Stimulated activated CD8-positive, alpha-beta memory T cell treated with anti-CD3 and anti-CD28 coated beads, Interleukin-12 subunit alpha, Interleukin-12 subunit beta, amount 100 ng/mL, for 24 hours (primary cell): ENCODE measurements around the gene ANTXR1.
"Not testable (repeated sequence)": the region's sequence is repeated elsewhere in the genome, so short reads cannot be mapped to it uniquely, and the experiment has no call there.

ENCODE experiments used
- DNase-seq: peaks from one replicate; pipeline ENCODE4 v3.0.0-alpha.2; 2020; ENCODE audit errors: extremely low read depth

Gene ANTXR1

DNA sequence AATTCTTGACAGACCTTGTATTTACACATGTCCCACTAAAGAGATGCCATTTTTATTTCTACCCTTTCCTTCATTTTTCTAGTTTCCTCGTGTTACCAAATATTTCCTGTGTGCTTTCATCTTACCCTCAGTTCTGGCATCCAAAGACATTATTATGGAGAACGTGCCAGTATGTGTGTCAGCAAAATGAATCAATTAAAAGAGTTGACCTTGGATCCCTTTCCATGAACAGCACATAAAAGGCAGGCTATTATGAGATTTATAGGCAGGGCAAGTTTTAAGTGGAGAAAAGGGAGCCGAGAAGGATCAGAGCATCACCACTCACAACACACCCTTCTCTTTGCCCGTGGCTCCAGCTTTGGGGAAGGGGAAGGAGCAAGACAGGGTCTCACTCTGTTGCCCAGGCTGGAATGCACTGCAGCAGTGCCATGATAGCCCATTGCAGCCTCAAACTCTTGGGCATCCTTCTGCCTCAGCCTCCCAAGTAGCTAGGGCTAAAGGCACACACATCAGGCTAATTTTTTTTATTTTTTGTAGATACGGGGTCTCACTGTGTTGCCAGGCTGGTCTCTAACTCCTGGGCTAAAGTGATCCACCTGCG lies 224.2 kb downstream of the ANTXR1 start:
- no peak for DNase-seq

DNA sequence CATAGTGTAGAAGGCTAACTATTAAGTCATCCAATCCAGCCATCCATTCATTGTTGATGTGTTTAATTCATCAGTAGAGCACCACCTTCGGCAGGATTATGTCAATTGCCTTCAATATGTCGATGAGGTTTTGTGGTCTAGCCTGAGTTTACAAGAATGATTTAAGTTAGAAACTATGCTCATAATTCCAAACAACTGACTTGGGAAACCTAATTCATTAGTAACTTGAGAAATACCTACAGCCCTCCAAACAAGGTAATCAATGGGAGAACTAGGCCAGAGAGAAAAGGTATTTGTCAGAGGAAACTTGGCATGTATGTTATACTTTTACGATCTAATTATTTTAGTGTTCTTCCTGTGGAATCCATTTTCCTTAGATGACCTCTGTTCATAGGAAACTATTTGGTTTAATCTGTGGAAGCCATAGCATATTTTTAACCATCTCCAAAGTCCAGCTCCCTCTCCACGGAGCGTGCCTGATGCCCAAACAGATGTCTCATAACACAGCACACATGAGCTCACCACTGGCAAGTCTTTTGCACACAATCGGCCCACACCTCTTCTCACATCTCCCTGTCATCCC lies 225.6 kb downstream of the ANTXR1 start:
- no peak for DNase-seq

DNA sequence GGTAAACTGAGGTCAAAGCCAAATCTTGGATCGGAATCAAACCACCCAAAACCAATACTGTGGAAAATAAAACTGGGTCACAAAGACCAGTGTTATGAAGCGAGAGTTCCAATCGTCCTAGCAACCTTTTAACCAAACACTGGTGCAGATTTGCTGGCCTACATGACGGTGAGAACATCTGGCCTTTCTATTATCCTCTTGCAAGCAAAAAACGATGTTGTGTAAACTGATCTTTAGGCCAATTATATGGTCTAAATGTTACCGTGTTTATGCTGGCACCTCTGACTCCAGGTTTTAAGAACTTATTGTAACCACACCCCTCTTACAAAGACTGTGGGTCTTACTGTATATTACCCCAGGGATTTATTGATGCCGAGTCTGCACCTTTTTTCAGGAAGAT lies 228.1 kb downstream of the ANTXR1 start:
- no peak for DNase-seq

DNA sequence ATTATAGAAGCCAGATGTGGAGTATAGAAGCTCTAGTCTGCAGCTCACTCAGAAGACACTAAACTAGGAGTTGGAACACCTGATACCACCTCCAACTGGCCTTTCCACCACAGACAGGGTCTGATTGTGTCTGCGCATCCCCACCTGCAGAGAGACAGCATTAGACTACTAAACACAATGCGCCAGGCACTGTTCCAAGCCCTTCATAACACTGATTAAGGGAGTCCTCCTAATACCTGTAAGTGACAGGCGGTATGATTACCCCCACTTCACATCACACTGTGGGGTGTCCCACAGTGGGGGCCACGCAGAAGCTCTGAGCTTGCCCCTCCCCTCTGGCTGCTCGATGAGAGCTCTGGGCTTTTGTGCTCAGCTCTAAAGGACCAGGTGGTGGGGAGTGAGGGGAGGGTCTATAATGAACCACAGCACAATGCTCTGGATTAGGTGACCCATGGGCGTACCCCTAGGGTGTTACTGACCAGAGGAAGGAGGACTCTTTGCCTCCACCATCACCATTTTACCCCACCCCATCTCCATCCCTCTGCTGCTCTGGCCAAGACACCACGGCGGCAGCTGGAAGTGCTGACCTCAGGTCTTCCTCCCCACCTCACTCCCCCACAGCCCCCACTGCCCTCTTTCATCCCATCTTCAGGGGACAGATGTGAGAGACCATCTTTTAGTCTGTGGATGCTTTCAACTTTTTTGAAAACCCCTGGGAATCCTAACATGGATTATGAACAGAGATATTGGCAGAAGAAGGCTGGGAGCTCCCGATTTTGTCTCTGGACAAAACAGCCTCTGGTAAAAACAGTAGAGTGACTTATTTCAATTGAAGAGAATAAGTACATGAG lies 228.9 kb downstream of the ANTXR1 start:
- no peak for DNase-seq

DNA sequence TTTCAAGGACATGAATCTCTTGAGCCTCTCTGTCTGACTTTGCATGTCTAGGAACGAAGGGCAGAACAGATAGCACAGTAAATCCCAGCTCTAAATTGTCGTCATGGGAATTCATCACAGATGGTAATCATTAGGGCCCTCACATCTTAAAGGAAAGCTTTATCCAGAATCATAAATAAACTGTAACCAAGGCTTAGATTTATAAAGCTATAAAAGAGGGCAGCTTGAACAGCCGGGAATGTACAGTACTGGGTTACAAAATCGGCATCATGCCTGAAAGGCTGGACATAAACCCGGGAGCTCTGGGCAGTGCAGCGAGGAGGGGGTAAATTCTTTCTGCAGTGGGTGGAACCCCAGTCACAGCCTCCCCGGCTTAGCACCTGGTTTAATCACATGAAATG lies 229.7 kb downstream of the ANTXR1 start:
- no peak for DNase-seq

DNA sequence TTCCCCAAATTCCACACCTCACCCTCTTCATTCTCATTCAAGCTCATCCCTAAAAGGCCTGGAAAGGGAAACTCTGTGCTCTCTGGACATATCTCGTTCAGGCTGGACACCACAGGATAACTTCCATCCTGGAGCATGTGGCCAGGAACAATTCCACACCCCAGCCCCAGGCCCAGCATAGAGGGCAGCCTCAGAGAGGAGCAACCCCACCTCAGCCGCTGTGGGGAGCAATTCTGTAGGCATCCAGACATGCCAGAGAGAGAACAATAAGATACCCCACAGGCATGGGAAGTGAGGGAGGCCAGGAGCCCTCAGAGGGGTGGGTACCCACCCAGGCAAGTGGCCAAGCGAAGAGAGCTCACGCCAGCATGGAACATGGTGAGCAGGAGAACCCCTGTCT lies 230.7 kb downstream of the ANTXR1 start:
- DNase-seq, result no peak

DNA sequence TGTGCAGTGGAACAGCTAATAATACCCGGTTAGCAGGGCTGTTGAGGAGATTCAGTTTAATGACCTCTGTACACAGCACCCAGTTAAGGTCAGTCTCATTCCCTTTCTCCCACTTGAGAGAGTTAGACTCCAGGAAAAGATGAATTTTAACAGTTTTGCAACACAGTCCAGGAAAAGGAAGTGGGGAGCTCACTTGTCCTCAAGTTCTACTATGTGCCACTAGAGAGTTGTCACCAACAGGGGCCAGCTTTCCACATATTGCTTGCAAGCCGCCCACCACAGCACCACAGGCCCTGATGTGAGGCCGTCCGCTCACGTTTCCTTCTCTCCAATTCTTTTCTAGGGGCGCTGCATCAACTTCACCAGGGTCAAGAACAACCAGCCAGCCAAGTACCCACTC lies 231.9 kb downstream of the ANTXR1 start:
- DNase-seq, result no peak

DNA sequence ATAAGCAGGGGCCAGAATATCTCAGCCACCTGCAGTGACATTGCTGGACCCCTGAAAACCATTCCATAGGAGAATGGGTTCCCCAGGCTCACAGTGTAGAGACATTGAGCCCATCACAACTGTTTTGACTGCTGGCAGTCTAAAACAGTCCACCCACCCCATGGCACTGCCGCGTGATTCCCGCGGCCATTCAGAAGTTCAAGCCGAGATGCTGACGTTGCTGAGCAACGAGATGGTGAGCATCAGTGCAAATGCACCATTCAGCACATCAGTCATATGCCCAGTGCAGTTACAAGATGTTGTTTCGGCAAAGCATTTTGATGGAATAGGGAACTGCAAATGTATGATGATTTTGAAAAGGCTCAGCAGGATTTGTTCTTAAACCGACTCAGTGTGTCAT lies 234.6 kb downstream of the ANTXR1 start:
- no peak for DNase-seq

DNA sequence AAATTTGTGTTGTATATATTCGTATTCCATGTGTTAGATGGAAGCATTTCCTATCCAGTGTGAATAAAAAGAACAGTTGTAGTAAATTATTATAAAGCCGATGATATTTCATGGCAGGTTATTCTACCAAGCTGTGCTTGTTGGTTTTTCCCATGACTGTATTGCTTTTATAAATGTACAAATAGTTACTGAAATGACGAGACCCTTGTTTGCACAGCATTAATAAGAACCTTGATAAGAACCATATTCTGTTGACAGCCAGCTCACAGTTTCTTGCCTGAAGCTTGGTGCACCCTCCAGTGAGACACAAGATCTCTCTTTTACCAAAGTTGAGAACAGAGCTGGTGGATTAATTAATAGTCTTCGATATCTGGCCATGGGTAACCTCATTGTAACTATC lies 235.3 kb downstream of the ANTXR1 start:
- DNase-seq, result no peak

DNA sequence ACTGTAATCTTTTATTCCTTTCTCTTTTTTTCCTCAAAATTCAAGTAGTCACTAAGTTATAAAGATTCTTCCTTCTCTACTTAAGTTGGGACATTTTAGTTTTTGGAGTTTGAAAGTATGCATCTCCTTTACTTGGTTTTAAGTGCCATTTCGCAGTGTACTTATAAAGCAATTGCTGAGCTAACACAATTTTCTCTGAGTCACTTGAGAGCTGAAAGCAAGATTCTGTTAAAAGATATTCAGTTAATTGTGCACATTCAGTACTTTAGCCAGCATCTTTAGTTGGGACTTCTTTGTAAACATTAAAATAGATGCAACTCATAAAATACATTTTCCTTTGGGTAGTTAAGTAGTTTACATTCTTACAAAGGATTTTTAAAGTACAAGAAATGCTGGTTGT lies 238.0 kb downstream of the ANTXR1 start:
- DNase-seq, result no peak

DNA sequence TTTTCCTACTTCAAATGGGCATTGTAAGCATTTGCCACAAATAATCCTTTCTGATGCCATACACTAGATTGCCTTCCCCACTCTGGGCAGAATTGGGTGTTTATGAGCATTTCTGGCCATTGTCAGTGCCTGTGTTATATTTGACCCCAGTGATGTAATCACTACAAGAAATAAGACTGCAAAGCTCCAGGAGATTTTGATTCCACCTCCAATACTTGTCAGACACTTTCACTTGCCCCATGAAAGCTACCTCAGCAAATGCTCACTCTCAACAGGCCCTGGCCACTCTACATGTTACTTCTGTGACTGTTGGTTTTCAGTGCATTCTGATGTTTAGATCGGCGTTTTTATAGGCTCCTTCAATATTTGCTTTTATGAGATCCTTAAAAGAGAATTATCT lies 239.0 kb downstream of the ANTXR1 start:
- DNase-seq, result no peak

DNA sequence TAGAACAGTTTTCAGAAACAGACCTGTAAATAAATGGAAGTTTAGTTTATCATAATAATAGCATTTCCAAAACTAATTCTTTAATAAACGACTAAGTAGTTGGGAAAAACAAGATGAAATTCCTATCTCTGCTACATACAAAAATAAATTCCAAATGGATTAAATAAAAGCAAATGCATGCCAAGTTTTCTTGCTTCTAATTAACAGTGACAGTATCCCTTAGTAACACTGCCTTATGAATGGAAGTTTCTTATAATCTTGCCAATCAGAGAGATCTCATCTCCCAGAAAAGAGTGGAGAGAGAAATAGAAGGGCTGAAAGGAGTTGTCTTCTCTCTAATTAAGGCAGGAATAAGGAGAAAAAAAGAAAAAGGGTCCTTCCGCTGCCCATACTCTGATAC lies 240.1 kb downstream of the ANTXR1 start:
- no peak for DNase-seq

DNA sequence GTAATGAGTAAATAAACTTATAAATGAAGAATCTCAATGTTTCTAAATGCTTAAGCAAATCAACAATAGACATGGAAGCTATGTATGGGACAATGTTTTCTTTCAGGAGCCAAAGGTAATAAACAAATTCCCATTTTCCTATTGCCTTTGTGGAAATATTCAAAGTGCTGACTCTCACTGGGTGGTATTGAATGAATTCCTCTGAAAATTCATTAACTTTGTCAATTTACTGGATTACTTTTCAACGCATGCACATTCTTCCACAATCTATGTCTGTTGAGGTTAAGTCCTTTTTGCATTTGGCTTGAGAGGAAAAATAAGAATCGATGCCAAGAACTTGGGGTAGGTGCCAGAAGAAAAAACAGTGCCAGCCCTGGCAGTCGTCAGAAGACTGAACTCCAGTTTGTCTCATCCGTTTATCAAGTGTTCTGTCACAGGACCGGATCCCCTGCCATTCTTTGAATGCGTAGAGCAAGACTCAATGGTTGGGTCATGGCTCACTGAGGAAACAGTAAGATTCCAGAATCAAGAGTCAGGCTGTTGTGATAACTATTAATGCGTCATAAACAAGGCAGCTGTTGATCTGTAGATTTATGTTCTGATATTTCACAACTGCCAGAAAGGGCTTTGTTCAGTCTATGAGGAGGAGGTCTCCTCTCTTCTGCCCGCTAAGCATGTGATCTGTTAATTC lies 240.8 kb downstream of the ANTXR1 start:
- DNase-seq, result no peak

DNA sequence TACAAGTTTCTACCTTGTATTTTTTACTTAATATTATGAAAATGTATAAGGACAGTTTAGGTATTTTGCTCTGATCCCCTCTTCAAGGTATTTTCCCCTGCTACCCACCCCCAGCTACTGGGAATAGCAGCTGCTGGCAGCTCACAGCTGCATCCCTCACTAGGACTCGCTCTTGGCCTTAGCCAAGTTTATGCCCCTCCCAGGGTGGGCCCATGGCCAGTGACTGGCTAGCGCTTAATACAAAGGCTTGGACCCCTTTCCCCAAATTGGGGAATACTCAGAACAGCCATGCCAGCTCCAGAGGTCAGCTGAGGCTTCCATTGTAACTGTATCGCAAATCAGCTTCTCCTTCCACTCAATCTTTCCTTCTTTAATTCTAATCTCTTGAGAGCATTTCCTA lies 242.8 kb downstream of the ANTXR1 start:
- no peak for DNase-seq

DNA sequence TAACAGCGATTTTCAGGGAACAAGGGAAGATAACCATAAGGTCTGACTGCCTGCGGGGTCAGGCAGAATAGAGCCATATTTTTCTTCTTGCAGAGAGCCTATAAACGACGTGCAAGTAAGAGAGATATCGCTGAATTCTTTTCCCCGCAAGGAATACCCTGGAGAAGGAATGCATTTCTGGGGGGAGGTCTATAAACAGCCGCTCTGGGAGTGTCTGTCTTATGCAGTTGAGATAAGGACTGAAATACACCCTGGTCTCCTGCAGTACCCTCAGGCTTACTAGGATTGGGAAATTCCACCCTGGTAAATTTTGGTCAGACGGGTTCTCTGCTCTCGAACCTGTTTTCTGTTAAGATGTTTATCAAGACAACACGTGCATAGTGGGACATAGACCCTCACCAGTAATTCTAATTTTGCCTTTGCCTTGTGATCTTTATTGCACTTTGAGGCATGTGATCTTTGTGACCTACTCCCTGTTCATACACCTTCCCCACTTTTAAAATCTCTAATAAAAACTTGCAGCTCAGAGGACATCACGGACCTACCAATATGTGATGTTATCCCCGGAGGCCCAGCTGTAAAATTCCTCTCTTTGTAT lies 247.1 kb downstream of the ANTXR1 start:
- not testable (repeated sequence) for DNase-seq

DNA sequence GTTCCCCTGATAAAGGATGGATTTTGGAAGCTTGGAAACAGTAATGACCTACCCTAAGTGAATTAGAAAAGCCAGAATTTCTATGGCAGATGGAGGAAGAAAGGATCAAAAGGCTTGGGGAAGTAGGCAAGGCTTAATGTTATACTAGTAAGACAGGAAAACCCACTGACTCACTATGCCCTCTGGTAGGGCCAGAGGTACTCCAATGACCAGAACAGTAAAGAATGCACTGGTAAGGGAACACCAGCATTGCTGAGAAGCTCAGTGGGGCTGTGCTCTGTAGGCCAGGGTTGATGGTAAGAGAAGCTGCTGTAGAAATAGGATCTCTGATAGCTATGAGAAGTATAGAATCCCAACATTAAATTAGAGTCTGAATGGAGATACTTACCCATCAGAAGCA lies 247.7 kb downstream of the ANTXR1 start:
- DNase-seq, result no peak

DNA sequence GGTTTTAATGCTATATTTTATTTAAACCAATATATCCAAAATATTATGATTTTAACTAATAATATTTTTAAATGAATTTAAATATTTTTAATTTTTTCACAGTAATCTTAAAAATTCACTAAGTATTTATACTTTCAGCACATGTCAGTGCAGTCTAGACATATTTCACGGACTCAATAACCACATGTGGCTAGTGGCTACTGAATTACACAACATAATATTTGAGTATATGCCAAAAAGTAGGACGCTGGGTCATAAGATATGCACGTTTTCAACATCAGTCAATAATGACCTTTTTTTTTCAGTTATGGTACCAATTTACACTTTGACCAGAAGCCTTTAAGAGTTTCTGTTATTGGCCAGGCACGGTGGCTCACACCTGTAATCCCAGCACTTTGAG lies 256.4 kb downstream of the ANTXR1 start:
- no peak for DNase-seq

DNA sequence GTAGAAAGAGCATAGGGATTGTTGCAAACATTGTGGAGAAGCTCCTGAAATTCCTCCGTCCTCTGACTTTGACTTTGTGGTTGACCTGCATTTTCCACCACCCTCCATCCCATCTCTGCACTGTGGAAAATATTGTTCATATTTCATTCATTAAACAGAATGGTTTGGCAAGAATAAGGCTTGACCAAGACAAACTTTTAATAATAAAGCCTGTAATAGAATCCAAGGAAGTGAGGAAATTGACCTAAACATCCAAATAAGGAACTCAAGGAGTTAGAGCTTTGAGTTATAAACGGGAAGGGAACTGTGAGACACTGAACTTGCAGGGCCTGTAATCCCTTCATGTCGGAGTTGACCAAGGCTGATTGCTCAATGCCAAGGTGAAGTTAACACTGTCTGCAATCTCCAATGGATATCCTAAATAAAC lies 258.9 kb downstream of the ANTXR1 start:
- DNase-seq, result no peak

DNA sequence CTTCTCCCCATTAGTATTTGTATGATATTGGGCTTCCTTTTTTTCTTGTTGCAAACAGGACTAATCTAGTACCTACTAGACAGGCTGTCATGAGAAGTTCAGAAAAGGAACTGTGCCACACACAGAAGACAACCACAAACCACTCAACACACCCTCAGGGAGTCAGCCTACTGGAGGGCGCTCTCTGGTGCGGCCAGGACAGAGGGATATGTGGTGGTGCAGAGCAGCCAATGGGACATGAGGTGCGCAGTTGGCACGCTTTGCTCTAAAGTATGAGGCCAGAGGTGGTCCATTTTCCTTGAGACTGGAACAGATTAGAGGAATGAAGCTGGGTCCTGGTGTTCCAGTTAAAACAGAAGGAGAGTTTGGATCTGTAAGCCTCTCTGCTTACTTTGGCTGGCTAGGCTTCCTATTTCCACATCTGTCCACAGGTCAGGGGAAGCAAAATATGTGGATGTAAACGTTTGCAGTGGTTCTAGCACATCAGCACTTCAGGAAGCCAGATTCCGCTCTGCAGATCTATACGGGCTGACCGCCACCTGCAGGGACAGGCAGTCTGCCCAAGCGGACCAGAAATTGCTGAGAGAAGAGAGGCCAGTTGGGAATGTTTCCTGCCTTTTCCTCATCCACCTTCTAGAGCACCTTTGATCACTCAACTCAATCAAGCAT lies 260.0 kb downstream of the ANTXR1 start:
- DNase-seq, result no peak

DNA sequence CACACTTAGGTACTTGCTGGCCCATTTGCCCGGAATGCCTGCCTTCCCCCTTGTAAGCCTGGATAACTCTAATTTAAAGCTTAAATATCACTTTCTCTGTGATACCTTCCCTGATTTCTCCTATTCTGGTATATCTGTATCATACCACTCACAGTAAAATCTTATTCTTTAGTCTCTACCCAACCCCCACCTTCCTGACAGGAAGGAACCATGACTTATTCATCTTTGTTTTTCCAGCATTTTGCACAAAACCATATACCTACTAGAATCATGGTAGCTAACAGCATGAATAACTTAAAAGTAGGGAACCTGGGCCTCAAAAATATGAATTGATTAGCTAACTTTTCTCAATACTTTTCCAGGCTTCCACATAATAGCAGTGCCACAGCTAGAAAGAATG lies 262.5 kb downstream of the ANTXR1 start:
- no peak for DNase-seq

DNA sequence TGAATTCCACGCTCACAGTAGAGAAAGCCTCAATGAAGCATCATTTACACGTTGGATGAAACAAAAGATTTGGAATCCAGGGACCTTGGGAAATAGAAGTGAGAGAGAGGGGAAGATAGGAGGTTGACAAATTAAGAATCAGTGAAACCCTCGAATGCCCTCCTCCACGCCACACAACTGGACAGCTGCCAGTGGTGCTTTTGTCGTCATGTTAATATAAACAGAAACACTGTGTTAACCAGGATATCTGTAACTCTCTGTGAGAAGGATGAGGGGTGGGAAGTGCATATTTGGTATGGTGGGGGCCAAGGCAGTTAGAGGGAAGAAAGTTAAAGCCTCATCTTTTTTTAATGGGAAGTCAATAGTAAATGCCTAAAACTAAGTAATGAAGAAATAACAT lies 265.4 kb downstream of the ANTXR1 start:
- no peak for DNase-seq

DNA sequence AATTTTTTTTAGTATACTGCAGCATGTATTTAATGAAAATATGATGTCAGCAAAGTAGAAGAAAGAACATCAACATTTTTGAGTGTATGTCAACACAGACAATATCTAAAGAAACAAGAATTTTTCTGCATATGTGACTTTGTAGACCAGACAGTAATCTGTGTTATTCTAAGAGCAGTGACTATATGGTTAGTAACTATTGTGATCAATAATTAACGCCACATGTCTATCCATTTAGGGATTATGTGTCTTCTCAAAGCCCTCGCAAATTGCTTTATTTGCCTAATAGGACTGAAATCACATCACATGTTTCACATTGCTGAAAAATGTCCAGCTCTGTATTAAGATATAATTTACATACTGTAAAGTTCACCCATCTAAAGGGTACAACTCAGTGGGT lies 266.2 kb downstream of the ANTXR1 start:
- DNase-seq, result no peak
